CD4-positive, alpha-beta T cell treated with Interleukin-12 subunit alpha and Interleukin-12 subunit beta, for 1 hour (primary cell): ENCODE results near the gene CSTB.

Experiments
- DNase-seq: peaks from one replicate; pipeline ENCODE4 v3.0.0-alpha.2; 2020

The CSTB gene

GRCh38 chr21:43726686-43727518 is 49.2 kb downstream of the CSTB start:
- no peak for DNase-seq
